ENCODE results near the gene PRAC1. TPM values are rescaled to one million over a fixed set of nuclear protein-coding genes. Genes with fewer than 3 reads are reported as not detected.
A peak's percentile ranks its signal among the peaks of the same experiment; 100 is the strongest.

The PRAC1 gene
- not detected for total RNA-seq

- Mint-ChIP-seq H3K27me3 (peaks cover 100% of the 10 kb centered on the region), H3K36me3 (peaks cover 3% of the 10 kb centered on the region), H3K4me1 (peaks cover 33% of the 10 kb centered on the region), H3K4me3 (peak within 1 kb of the TSS; percentile 47), H3K27ac (no peak within 1 kb of the TSS), H3K9me3 (no peaks in the 10 kb centered on the region)
- no peak for DNase-seq
These were observed at the start of gene PRAC1 for GRCh38 chr17:48722201-48722907. Gene PRAC1 (minus strand): TSS chr17:48722518. CDS start chr17:48722392, 126 bp downstream.

DNA sequence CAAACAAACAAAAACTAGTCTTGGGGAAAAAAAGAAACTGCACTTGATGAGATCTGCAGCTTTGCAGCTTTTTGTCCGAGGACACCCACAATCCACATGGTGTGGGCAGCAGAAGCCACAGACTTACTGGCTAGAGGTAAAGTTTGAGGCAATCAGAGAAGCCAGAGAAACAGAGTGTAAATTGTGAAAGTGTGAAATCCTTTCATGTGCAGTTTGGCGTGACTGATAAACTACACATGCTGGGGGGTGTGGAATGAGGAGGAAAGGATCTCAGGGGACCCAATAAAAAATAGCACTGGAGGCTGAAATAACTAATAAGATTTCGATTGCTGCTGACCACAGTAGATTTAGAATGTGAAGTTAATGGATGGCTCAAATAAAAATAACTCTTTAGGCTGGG, 48.6 kb upstream of the PRAC1 start:
- Mint-ChIP-seq H3K4me1 (no peaks in the 10 kb centered on the region), H3K36me3 (no peaks in the 10 kb centered on the region), H3K9me3 (no peaks in the 10 kb centered on the region), H3K4me3 (no peak overlapping the region), H3K27me3 (peaks cover 50% of the 10 kb centered on the region), H3K27ac (no peak overlapping the region)
- no peak for DNase-seq

GRCh38 chr17:48769009-48769675, 46.8 kb upstream of the PRAC1 start:
- H3K36me3 Mint-ChIP-seq, result no peaks in the 10 kb centered on the region
- H3K27me3 Mint-ChIP-seq, result peaks cover 38% of the 10 kb centered on the region
- H3K4me3 Mint-ChIP-seq, result no peak overlapping the region
- no peak for DNase-seq
- H3K27ac Mint-ChIP-seq, result no peak overlapping the region
- H3K4me1 Mint-ChIP-seq, result no peaks in the 10 kb centered on the region
- no peaks in the 10 kb centered on the region for H3K9me3 Mint-ChIP-seq

DNA sequence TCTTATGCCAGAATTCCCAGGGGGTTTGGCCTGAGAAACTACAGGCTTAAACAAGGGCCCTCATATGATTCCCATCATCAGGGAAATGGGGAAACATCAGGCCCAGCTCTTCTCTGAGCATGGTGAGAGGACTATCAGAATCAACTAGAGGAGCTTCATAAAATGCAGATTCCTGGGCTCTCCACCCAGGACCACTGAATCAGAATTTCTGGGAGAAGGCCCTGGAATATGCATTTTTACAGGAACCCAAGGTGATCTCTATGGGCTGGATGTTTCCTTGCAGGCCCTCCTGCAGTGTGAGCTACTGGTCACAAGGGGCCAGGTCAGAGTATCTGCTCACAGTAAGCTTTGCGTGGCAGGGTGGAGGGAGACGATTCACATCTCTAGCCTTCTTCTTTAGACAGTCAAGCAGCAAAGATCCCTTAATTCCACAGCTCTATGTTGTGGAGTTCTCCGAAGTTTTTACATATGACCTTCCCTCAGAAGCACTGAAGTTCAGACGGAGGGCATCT, 45.0 kb upstream of the PRAC1 start:
- Mint-ChIP-seq H3K9me3 (no peaks in the 10 kb centered on the region), H3K27ac (no peak overlapping the region), H3K27me3 (peaks cover 43% of the 10 kb centered on the region), H3K4me1 (no peaks in the 10 kb centered on the region), H3K36me3 (no peaks in the 10 kb centered on the region), H3K4me3 (no peak overlapping the region)
- DNase-seq, result no peak

DNA sequence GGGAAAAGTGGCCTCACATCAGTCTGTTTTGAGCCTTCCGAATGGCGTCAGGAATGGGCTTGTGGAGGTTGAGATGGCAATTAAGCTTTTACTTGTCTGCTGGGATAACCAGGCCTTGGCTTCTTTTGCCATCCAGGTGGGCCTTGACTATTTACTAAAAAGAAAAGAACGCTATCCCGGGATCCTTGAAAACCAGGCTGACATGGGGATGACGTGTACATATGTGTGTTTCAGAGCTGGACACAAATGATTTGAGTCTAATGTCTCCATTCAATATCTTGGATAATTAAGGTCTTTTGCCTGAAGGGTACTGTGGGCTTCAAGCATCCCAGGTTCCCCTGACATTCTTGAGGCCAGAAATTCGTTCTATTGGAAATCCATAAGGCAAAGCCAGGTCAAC, 38.8 kb upstream of the PRAC1 start:
- Mint-ChIP-seq H3K4me3 (no peak overlapping the region), H3K36me3 (no peaks in the 10 kb centered on the region), H3K27ac (no peak overlapping the region), H3K4me1 (no peaks in the 10 kb centered on the region), H3K27me3 (peaks cover 74% of the 10 kb centered on the region), H3K9me3 (no peaks in the 10 kb centered on the region)
- no peak for DNase-seq

- H3K4me1 Mint-ChIP-seq, result no peaks in the 10 kb centered on the region
- peaks cover 81% of the 10 kb centered on the region for H3K27me3 Mint-ChIP-seq
- no peaks in the 10 kb centered on the region for H3K36me3 Mint-ChIP-seq
These were observed 38.1 kb upstream of the PRAC1 start for GRCh38 chr17:48760411-48760810.

GRCh38 chr17:48759288-48759687, 37.0 kb upstream of the PRAC1 start:
- no peak overlapping the region for H3K27ac Mint-ChIP-seq
- no peaks in the 10 kb centered on the region for H3K36me3 Mint-ChIP-seq
- no peaks in the 10 kb centered on the region for H3K9me3 Mint-ChIP-seq
- H3K4me3 Mint-ChIP-seq, result no peak overlapping the region
- peaks cover 4% of the 10 kb centered on the region for H3K4me1 Mint-ChIP-seq
- DNase-seq, result no peak
- peaks cover 90% of the 10 kb centered on the region for H3K27me3 Mint-ChIP-seq

More at GRCh38 chr17:48760411-48760810, 38.1 kb upstream of the PRAC1 start:
- H3K9me3 Mint-ChIP-seq, result no peaks in the 10 kb centered on the region
- no peak for DNase-seq
- H3K4me3 Mint-ChIP-seq, result no peak overlapping the region
- no peak overlapping the region for H3K27ac Mint-ChIP-seq

DNA sequence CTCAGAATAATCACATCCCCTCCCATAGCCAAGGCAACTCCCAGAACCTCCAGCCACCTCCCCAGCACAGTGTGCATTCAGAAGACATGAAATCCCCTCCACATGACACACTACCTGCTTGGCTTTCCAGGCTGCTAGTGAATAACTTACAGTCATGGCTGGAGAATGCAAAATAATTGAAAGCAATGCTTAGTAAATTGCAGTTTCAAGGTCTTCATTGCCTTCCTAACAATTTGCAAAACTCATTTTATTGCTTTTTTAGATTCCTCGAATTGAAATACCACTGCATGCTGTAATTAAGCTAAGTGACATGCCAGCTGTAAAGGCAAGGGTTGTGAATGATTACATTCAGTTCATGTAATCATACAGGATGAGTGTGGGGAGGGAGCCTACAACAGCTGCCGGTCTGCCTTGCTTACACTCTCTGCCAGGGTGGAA, 35.2 kb upstream of the PRAC1 start:
- no peak for DNase-seq
- no peaks in the 10 kb centered on the region for H3K36me3 Mint-ChIP-seq
- H3K27ac Mint-ChIP-seq, result no peak overlapping the region
- no peak overlapping the region for H3K4me3 Mint-ChIP-seq
- H3K9me3 Mint-ChIP-seq, result no peaks in the 10 kb centered on the region
- peaks cover 17% of the 10 kb centered on the region for H3K4me1 Mint-ChIP-seq
- peaks cover 92% of the 10 kb centered on the region for H3K27me3 Mint-ChIP-seq

DNA sequence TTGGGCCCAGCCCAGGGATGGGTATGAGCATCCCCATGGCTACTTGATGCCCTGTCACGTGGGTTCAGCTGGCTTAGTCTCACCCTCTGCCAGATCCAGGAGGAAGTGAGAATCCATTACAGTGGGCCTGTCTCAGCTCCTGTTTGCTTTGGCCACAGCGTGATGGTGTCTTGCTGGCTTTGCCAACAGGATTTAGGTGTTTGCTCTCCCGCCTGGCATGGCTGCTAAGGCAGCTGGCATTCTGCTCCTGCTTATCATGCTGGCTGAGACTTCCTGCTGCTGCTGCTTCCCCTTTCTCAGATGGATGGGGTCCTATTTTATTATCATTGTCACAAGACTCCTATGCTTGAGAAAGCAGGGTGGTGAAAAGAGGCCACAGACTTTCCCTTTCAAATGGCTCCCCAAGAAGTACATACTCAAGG, 34.5 kb upstream of the PRAC1 start:
- peaks cover 92% of the 10 kb centered on the region for H3K27me3 Mint-ChIP-seq
- no peak overlapping the region for H3K4me3 Mint-ChIP-seq
- H3K36me3 Mint-ChIP-seq, result no peaks in the 10 kb centered on the region
- no peak for DNase-seq
- H3K9me3 Mint-ChIP-seq, result no peaks in the 10 kb centered on the region
- no peak overlapping the region for H3K27ac Mint-ChIP-seq
- H3K4me1 Mint-ChIP-seq, result peaks cover 19% of the 10 kb centered on the region

DNA sequence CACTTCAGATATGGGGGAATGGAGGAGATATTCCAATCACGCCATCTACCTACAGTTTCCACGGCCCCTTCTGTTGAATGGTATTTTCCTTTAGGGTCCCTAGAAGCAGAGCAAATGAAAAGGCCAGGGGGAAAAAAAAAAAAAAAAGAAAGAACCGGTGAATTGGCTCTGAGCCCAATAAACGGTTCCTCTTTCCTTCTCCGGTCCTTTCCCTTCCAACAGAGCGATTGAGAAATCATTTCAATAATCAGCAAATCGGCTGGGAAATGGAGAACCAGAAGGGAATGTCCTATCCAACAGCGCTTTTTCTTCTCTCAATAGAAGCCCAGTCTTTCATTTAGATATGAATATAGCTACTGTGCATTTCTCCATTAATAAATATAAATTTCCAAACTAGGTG, 33.0 kb upstream of the PRAC1 start:
- H3K27ac Mint-ChIP-seq, result no peak overlapping the region
- H3K4me1 Mint-ChIP-seq, result peaks cover 19% of the 10 kb centered on the region
- H3K4me3 Mint-ChIP-seq, result no peak overlapping the region
- peaks cover 93% of the 10 kb centered on the region for H3K27me3 Mint-ChIP-seq
- no peaks in the 10 kb centered on the region for H3K9me3 Mint-ChIP-seq
- no peaks in the 10 kb centered on the region for H3K36me3 Mint-ChIP-seq
- no peak for DNase-seq

DNA sequence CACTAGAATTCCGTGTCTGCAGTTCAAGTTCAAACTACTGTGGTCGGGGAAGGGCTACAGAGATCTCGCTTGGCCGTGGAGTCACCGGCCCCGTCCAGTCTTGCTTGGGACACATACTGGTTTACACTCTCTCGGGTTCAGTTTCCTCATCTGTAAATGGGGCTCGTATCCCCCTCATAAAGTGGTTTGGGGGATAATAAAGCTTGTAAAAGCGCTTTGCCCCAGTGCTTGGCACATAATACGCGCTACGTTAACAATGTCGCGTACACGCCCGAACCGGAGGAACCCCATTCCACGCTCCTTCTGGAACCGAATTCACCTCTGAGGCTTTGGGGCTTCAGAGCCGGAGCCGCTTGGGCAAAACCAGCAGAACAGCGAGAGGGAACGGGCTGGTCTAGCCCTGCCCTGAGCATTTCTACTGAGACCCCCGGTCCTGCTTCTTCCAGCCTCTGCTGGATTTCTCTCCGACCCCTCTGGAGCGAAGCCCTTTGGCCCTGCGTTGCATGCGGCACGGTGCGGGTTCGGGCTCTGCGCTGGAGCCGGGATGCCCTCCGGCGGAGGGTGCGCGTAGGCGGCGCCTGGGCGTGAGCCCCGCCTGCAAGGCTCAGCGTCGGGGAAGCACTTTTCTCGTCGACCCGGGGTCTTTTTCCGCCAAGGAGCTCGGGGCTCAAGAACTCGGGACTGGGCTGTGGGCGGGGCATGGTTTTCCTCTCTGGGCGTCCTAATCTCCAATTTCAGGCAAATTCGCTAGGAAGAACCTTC, 32.4 kb upstream of the PRAC1 start:
- no peak overlapping the region for H3K4me3 Mint-ChIP-seq
- H3K36me3 Mint-ChIP-seq, result no peaks in the 10 kb centered on the region
- peaks cover 19% of the 10 kb centered on the region for H3K4me1 Mint-ChIP-seq
- no peaks in the 10 kb centered on the region for H3K9me3 Mint-ChIP-seq
- peaks cover 94% of the 10 kb centered on the region for H3K27me3 Mint-ChIP-seq
- no peak overlapping the region for H3K27ac Mint-ChIP-seq
- peak; percentile 21 for DNase-seq

DNA sequence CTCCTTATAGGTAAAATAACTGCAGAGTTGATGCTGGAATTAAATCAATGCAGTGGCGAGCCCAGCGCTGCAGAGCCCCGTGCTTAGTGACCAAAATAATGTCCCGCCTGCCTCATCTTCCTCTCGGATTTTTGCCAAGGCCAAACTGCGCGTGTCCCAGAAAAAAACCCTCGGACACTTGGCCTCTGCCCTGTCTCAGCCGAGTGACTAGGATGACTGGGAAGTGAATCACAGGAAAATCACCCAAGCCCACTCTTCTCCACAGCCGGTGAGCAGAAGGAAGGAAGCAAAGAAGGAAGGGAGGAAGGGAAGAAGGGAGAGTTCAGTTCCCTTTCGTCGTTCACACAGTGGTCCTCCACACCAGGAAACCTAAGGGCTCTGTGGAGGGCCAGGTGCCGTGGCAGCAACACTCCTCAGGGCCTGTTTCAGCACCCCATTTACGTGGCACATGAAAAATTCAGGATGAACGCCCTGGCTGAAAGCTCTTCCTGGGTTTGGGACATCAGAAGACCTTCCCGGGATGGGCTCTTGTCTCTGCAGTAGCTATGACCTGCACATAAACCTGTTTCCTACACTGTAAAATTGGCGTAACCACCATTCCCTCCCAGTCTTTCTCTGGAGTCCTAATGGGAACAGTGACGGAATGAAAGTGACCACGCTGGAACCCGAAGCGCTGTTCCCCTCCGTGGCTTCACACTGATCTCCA, 31.6 kb upstream of the PRAC1 start:
- Mint-ChIP-seq H3K36me3 (no peaks in the 10 kb centered on the region), H3K9me3 (peaks cover 2% of the 10 kb centered on the region), H3K27ac (no peak overlapping the region), H3K4me3 (no peak overlapping the region), H3K4me1 (peaks cover 19% of the 10 kb centered on the region), H3K27me3 (peaks cover 94% of the 10 kb centered on the region)
- DNase-seq, result no peak

GRCh38 chr17:48752399-48753288, 30.3 kb upstream of the PRAC1 start:
- peaks cover 95% of the 10 kb centered on the region for H3K27me3 Mint-ChIP-seq
- H3K4me3 Mint-ChIP-seq, result no peak overlapping the region
- no peak overlapping the region for H3K27ac Mint-ChIP-seq
- peaks cover 19% of the 10 kb centered on the region for H3K4me1 Mint-ChIP-seq
- no peak for DNase-seq
- no peaks in the 10 kb centered on the region for H3K36me3 Mint-ChIP-seq
- H3K9me3 Mint-ChIP-seq, result peaks cover 2% of the 10 kb centered on the region

Data from activated naive CD8-positive, alpha-beta T cell treated with anti-CD3 and anti-CD28 coated beads for 36 hours (primary cell).